Measurements from ENCODE around the gene KRTAP3-2.

DNA sequence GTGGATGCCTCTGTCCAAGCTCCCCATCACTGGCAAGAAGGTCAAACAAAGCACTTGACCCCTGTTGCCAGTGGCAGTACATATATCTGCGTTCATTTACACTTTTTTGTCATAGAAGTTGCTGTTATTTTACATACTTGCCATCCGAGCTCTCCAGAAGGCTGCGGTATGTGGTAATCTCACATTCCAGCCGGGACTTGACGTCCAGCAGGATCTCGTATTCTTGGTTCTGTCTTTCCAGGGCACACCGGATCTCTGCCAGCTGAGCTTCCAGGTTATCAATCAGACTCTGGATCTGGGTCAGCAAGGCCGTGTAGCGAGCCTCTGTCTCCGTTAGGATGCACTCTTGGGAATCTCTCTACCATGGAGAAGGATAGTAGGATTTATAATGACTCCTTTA is 39.6 kb downstream of the KRTAP3-2 start:
- TF ChIP-seq, protein P1, sequence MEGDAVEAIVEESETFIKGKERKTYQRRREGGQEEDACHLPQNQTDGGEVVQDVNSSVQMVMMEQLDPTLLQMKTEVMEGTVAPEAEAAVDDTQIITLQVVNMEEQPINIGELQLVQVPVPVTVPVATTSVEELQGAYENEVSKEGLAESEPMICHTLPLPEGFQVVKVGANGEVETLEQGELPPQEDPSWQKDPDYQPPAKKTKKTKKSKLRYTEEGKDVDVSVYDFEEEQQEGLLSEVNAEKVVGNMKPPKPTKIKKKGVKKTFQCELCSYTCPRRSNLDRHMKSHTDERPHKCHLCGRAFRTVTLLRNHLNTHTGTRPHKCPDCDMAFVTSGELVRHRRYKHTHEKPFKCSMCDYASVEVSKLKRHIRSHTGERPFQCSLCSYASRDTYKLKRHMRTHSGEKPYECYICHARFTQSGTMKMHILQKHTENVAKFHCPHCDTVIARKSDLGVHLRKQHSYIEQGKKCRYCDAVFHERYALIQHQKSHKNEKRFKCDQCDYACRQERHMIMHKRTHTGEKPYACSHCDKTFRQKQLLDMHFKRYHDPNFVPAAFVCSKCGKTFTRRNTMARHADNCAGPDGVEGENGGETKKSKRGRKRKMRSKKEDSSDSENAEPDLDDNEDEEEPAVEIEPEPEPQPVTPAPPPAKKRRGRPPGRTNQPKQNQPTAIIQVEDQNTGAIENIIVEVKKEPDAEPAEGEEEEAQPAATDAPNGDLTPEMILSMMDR (IDR thresholded peaks at IDR 0.05) = no peak
- no peak for TF ChIP-seq POLR2A (IDR thresholded peaks at IDR 0.05)

Data from uterus (tissue), 2 donors.